Urothelium cell line (cell line): Measurements from ENCODE around the gene KCNQ5.

Experiments used
- DNase-seq: peaks from one replicate; pipeline ENCODE4 v3.0.0; 2011; ENCODE audit warnings: low spot score, mixed read lengths
- FAIRE-seq: peaks from 2 replicates; lab custom pipeline; 2011; peaks lifted over from hg19 to GRCh38; lab: Jason Lieb, UNC

Gene KCNQ5

DNA sequence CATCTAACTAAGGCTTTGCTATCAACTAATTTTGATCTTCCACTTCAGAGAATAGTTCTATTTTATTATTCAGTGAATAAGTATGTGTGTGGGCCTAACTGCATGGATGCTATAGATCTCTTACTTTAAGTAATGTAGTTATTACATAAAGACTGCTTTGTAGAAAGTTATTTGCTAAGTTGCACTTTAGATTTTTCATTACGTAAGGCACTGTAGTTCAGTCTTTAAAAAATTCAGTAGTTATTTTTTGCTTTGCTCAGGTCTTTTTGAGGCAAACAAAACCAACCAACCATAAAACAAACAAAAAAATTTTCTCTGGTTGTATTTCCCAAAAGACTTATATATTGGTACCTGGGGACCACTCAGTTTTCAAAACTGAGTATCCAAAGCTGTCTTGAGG is 53.0 kb downstream of the KCNQ5 start:
- no peak for FAIRE-seq
- no peak for DNase-seq

DNA sequence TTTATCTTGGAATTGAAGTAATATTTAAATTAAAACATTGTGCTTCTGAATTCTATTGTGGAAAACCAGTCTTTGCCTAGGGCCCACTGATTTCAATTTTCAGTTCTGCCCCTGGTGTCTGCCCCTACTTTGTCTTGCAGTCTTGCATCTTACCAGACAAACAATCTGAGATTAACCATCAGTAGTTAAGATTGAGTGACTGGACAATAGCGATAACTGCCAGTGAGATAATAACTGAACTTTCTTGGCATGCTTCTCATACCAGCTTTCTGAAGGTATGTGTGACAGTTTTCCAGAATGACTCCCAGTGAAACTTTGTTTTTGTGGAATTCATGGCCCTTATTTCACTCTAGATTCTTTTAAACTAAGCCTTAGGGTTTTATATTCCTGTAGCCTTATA is 53.5 kb downstream of the KCNQ5 start:
- DNase-seq (no peak), FAIRE-seq (no peak)

DNA sequence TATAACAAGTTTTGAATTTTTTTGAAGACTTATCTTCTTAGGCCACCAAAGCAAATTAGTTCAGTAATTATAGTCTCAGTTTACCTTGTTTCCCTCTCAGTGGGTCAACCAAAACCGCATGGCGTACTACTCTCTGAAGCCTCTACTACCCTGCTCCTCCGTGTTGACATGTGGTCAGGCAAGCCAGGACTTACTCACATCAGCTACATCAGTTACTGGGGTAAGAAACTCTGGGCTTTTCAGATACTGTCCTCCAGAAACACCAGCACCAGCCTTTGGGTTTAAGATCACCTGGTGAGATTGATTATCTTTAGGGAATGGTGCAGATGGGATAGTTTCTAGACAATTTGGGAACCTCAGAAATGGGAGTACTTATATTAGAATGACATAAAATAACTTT is 55.1 kb downstream of the KCNQ5 start:
- DNase-seq: no peak
- FAIRE-seq: no peak

DNA sequence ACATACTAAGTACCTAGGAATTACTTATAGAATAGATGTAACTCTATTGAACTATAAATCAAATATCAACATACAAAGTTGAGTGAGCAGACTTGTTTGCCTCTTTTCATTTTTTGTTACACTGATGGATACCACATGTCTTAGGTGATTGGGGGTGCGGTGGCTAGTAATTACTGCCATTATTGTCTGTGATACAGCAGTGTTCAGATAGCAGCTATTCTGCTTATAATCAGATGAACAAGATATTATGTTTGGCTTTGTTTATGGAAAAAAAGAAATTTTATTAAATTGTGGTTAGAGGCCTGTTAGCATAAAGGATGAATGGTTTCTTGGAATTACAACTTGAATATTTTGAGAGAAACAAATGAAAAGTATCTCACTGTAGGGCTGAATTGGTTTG is 55.9 kb downstream of the KCNQ5 start:
- DNase-seq (no peak), FAIRE-seq (no peak)

DNA sequence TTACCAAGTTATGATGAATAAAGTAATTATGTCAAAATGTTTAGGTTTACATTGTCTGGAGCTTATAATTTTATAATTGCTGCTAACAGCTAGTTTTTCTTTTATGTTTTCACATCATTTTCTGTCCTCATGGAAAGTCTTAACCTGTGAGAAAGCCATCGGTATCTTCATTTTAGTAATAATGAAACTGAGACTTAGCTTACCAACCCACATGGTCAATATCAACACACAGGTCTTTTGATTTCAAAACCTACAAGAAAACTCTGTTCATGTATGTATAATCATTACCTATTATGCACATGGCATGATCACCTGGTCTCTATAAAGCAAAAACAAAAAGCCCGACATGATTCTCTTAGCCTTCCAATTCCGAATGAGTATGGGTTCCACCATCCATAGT is 61.9 kb downstream of the KCNQ5 start:
- DNase-seq: no peak
- no peak for FAIRE-seq

DNA sequence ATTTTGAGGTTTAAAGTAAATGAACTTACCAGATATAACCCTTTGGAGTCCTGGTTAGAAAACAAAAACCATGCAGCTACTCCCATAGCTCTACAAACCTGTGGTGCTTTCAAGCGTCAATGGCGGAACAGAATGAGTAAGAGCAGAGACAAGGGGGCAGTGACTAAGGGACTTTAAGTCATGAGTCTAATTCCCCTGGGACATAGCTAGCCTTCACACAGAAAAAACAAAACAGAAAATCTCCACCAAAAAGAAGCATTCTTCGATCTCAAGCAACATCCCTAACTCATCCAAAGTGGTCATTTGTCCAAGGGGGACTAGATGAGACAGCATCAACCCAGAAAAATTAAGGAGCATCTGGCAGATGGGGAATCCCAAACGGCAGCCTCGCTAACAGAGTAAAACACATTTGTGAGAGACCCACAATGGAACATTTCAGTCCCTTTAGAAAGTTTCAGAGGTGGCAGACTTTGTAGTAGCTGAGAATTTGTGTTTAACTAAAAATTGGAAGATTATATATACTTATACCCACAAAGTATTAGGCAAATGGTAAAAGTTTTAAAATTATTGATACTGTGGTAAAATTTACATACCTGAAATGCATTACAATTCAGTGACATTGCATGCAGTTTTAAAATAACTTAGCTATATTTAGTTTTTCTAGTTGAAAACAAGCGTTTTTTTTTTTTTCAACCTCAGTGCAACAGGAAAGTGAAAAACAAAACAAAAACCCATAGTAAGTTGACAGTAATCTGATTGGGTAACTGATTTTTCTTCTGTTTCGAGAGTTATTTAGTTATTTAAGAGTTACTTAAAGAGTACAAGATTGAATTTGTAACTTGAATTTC is 67.5 kb downstream of the KCNQ5 start:
- no peak for FAIRE-seq

DNA sequence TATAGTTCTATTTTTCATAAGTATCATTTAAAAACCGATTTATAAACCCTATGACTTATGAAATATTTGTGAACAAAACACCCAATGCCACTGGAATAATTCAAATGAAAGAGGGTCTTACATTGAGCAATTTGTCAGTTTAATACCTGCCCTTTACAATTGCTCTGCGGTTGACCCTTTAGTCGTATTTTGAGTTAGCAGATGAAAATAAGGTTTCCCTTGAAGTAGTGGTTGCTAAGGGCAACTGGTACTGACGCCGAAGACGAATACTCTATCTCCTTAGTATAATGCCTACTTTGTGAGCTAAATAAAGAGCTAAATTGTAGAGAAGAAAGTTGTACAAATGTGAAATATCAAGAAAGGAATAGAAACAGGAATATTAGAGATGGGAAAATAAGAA is 69.4 kb downstream of the KCNQ5 start:
- DNase-seq (no peak), FAIRE-seq (no peak)

More for the DNA sequence above, 67.5 kb downstream of the KCNQ5 start:
- DNase-seq: no peak

DNA sequence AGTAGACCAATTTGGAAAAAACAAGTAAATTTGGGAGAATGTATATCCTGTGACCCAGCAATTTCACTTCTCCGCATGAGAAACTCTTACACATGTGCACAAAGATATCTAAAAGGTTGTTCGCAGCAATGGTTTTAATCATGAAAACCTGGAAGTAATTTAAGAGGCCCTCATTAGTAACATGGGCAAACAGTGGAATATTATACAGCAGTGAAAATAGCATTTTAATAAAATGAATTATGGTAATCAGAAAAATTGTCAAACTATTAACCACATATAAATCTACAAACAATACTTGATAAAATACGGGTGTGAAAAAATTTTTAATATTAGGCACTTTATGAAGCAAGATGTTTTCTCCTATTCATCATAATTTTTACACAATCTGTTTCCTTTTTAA is 74.2 kb downstream of the KCNQ5 start:
- FAIRE-seq: no peak
- no peak for DNase-seq

DNA sequence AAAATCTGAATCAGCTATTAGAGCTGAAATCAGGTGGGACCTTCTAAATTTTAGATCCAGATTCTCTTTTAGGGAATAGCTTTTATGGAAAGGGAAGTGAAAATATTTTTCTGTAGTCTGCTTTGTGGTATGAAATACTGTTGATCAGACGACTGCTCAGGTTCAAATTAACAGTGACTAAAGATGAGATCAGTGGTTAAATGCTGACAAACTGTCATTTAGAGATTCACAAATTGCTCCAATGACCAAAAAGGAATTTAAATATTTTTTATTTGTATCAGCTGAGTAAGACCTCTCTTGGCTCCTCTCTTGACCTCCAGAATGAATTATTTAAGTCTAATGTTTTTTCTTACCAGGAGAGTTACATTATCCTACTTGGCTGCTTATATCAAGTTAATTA is 77.3 kb downstream of the KCNQ5 start:
- FAIRE-seq: no peak

DNA sequence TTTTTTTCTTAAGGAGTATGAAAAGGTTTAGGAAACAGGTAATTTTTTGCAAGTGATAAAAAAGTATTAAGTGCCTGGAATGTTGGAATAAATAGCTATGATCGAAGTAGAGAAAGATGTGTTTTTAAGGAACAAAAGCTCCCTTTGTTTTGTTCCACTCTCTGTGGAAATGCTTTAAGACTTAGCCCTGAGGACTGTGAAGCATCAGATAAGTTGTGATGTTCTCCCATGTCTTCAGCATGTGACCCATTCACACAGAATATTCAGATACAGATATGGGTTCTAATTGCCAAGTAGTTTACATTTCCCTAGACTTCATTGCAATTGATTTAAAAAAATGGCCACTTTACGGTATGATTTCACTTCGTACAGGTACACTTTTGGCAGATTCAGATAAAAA is 80.6 kb downstream of the KCNQ5 start:
- FAIRE-seq (no peak), DNase-seq (no peak)

More for the DNA sequence above, 77.3 kb downstream of the KCNQ5 start:
- no peak for DNase-seq

DNA sequence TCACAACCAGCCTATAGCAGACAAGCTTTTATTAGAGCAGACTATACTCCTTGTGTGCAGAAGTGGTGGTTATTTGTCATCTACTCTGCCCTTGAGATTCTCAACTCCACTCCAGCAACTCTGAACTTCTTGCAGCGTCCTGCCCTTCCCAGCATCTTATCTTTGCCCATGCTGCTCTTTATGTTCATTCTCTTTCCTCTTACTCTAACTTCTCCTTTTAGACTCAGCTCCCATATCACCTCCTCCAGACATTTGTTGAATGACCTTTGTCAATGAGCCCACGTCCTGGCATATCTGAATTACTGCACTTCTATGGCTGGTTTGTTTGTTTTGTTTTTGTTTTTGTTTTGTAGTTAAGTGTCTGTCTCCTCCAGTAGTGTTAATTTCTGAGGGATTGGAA is 81.2 kb downstream of the KCNQ5 start:
- FAIRE-seq: no peak
- DNase-seq: no peak

DNA sequence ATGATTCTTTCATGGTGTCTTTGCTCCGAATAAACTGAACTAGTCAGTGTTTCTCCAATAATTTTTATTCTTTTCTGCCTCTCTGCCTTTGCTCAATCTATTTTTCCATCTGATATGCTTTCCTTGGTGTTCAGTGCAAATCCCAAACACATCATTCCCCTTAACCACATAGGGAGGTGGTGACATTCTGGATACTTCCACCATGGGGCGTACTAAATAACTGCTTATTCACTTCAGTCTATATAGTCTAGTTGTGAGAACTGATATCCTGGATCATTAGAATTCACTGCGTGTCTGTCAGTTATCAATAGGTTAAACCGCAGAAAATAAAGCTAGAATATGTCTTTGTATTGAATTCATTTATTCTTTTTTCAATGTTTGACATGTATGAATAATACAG is 83.1 kb downstream of the KCNQ5 start:
- FAIRE-seq: no peak
- no peak for DNase-seq

DNA sequence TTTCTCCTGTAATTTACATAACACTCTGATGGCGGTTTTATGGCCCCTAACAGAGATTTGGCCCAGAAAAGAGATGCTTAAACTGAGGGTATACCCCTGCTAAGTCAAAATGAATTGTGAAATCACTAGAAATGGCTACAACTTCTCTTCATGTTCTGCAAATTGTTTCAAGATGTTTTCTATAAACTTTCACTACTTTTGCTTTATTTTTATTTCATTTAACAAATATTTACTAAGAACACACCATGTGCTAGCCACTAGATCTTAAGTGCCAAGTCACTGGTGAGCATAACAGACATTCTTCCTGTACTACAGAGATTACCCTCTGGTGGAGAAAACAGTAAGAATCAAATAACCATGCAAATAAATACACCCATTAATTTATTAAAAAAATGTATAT is 87.6 kb downstream of the KCNQ5 start:
- no peak for FAIRE-seq

DNA sequence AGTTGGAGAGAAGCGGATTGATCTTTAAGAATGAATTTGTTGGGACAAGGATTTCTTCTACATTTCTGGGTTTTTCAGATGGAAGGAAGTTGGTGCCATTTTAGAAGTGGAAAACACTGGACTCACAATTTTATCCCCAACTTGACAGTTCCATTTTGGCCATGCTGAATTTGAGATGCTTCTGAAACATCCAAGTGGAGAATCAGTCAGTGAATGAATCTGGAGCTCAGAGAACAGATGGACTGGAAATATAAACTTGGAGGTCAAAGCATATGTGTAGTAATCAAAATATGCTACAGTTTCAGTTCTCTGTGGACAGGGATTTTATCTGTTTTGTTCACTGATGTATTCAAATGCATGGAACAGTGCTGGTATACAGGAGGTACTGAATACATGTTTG is 89.9 kb downstream of the KCNQ5 start:
- DNase-seq (no peak), FAIRE-seq (no peak)

More for the DNA sequence above, 87.6 kb downstream of the KCNQ5 start:
- no peak for DNase-seq

DNA sequence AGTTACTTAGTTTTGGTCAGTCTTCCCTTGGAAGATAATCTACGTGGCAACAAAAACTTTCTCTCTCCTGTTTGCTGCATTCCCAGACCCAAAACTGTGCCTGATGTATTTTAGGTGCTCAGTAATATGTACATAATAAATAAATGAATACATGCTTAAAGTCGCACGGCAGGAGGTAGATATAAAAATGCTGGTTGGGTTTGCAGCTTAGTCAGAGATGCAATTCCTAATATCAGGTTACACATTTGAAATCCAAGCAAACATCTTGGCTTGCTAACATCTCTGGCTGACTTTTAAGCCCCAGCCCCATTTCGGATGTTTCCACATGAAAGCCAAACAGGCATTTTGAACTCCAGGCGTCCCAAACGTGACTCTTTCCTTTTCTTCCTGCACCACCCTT is 91.0 kb downstream of the KCNQ5 start:
- FAIRE-seq: no peak
- no peak for DNase-seq

DNA sequence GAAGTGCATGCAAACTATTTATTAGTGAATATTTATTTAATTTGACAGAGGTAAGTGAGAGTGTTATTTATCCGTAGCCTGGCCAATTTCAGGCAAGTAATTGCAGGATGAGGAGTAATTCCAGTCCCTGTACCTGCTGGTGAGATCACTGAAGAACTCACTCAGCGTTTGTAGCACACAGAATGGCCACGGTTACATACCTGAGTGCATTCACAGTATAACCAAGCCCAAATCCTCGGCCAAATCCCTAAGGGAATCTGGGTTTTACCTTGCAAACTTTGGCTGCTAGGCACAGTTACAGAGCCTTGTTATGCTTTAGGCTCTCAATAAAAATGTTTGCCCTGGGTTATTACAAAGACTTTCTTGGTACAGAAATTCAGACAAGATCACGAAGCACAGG is 93.3 kb downstream of the KCNQ5 start:
- DNase-seq (no peak), FAIRE-seq (no peak)

DNA sequence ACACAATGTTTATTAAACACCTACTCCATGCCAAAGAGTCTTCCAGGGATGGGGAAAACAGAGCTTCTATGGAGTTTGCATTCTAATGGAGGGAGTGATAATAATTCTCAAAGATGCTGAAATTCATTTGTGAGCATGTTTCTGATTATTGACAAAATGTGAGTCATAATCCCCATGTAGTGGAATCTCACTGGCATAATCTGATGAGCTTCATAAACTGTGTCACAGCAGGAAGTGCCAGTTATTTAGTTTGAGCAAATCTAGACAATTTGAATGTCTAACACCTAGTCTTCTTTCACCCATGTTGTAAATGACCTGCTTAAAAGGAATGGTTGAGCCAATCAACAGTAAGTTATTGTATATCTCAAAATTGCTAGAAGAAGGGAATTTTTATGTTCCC is 95.1 kb downstream of the KCNQ5 start:
- FAIRE-seq (no peak), DNase-seq (no peak)

DNA sequence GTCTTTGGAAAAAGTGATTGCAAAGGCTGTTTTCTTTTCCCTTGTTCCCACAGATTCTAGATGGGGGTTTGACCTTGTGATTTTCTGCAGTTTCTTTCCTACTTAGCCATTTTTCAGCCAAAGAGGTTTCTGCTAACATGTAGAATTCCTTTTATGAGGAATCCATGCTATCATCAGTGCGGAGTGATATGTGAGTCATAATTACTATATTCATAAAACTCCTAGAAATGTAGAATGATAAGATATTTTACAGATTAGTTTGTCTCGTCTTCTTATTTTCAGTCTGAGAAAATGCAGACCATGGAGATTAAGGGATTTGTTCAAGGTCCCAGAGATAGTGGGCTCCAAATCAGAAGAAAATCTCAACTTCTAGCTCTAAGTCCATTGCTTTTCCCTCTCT is 98.6 kb downstream of the KCNQ5 start:
- DNase-seq (no peak), FAIRE-seq (no peak)

DNA sequence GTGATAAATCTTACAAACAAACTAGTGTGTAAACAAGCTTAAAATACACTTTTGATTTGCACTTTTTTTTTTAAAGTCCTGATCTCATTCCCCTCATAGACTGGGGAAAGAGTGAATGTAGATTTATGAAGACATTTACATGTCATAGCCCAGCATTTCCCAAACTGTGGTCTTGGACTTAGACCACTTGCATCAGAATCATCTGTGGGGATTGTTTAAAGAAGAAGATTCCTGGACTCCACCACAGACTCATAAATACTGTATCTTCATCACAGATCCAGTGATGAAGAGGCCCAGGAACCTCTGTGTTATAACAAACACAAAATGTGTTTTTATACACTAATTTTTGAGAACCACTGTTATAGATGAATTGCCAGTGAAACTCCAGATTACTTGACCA is 99.5 kb downstream of the KCNQ5 start:
- no peak for DNase-seq
- no peak for FAIRE-seq

DNA sequence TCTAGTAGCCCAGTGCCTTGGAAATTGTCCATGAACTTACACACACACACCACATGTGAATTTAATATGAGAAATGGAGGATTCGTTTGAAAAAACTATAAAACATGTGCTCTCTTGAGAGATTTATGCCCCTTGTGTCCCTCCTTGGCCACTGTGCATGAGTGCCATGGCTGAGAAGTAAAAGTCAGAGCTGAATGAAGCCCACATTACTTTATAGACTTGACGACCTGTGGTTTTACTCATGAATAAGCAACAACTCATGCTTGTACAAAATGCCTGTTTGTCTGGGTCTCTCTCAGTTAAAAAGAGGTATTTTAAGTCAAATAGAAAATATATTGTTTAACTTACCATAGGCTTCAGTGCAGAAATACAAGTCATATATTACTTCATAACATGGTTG is 102.7 kb downstream of the KCNQ5 start:
- DNase-seq: no peak
- FAIRE-seq: no peak

DNA sequence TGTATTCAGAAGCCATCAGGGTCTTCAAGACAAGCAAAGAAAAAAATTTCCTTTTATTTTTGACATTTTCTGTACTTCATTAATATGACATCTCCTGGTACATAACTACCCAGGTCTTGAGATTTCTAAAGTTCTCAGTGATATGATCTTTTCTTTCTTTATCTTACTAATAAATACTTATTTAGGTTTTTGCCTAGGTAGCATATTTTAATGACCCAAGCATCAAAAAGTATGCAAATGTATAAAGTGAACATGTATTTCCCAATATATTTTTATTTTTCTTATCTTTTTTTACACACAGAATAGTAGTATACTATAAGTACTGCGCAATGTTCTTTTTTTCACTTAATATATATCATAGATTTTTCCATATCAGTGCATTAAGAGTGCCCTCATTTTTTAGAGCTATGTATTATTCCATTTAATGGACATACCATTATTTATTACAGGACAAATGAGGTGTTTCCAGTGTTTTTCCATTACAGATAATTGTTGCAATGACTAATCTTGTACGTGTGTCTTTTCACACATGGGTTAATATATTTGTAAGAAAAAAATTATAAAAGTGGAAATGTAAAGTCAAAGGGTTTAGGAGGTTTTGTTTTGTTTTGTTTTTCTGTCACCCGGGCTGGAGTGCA is 107.0 kb downstream of the KCNQ5 start:
- no peak for FAIRE-seq
- no peak for DNase-seq

DNA sequence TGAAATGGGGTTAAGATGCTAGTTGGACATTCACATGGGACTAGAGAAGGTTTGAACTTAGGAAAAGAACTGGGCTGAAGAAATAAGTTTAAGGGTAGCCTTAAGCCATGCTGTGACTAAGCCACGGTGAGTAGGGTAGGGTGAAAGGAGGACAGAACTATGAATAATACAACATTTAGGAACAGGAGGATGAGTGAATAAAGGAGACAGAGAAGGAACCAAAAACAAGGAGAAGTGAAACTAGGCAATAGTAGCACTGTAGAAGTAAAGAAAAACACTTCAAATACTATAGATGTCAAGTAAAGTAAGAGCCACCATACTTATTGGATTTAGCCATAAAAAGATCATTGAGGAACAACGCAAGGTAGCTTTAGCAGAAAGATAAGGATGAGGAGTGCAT is 111.2 kb downstream of the KCNQ5 start:
- FAIRE-seq (no peak), DNase-seq (no peak)

DNA sequence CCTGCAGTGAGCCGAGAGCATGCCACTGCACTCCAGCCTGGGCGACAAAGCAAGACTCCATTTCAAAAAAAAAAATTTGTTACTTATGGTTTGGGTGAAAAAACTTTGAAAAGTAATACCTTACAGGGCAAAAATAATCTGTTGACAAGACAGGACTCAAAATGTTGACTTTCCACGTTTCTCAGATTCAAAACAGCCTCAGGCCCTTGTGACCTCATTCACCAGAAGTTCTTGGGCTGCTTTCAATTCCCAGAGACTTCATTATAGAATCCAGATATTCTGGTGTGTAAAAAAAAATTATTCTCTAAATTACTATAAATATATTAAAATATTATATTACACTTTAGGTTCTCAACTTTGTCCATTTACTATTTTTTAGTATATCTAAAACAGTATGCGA is 116.2 kb downstream of the KCNQ5 start:
- FAIRE-seq: no peak

More for the DNA sequence above, 116.2 kb downstream of the KCNQ5 start:
- DNase-seq: no peak
